ENCODE measurements around the gene ZNF19.
"Not testable (repeated sequence)": the region's sequence is repeated elsewhere in the genome, so short reads cannot be mapped to it uniquely, and the experiment has no call there.

ZNF19 gene

GRCh38 chr16:71489122-71489521 lies at the start of gene ZNF19:
TSS of gene ZNF19 (minus strand) at chr16:71489324. CDS start at chr16:71482114, 7,210 bp downstream.
- DNase-seq = no peak

- peak in 1 of 2 experiments; percentile 18 for DNase-seq
Measured at GRCh38 chr16:71537643-71538042, 48.5 kb upstream of the ZNF19 start.

- DNase-seq = no peak
Measured at GRCh38 chr16:71536752-71537499, 47.8 kb upstream of the ZNF19 start.

GRCh38 chr16:71532366-71532765 lies 43.2 kb upstream of the ZNF19 start:
- no peak for DNase-seq

DNA sequence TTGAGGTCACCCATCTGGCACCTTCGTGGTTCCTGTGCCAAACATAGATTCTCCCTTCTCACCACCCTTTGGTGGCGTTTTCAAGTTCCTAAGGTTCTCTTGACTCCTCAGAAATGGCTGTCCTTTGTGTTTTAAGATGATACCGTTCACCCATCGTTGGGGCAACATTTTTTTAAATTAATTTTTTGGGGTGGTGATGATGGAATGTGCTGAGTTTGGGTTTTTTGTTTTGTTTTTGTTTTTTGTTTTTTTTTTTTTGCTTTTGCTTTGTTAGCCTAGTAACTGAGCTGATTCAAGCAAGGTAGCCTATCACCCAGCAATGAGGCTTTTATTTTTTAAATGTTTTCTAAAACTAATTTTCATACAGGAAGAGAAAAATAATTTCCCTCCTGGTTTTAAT lies 39.7 kb upstream of the ZNF19 start:
- DNase-seq = no peak

DNA sequence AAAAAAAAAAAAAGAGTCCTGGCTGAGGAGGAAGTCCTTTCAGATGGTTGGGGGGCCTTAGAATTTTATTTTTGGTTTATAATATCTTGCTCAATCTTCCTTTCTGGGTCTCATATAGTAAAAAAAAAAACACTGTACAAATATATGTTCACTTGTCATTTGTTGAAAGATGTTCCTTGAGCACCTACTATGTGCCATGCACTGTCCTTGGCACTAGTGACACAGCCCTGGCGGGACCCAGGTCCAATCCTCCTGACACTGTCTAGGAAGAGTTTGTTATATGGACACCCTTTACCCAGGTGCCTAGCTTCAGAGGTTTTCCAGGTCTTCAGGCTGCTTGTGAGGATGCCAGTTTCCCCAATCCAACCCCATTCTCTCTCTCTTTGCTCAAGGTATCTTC lies 39.1 kb upstream of the ZNF19 start:
- DNase-seq = no peak

GRCh38 chr16:71526111-71526631 lies 37.0 kb upstream of the ZNF19 start, which contains the start of gene CHST4:
TSS of gene CHST4 (plus strand) at chr16:71526426. CDS start at chr16:71536678, 10,252 bp downstream.
- DNase-seq = no peak

GRCh38 chr16:71524566-71525553 lies 35.7 kb upstream of the ZNF19 start:
- no peak for DNase-seq

DNA sequence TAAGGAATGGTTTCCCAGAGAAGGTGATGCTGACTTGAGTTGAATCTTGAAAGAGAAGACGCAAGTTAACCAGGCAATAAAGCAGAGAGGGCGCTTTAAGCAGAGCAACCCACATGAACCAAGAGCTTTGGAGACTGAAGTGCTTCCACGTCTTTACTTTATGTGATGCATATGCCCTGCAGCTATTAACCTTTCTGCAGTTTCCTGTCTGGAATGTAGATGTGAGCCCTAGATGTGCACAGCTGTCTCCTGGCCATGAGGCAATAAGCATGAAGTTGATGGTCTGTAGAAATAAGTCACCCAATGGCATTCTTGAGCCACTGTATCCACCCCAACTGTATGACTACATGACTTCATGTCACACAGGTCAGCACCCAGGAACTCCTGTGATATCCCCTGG lies 31.4 kb upstream of the ZNF19 start:
- no peak for DNase-seq

DNA sequence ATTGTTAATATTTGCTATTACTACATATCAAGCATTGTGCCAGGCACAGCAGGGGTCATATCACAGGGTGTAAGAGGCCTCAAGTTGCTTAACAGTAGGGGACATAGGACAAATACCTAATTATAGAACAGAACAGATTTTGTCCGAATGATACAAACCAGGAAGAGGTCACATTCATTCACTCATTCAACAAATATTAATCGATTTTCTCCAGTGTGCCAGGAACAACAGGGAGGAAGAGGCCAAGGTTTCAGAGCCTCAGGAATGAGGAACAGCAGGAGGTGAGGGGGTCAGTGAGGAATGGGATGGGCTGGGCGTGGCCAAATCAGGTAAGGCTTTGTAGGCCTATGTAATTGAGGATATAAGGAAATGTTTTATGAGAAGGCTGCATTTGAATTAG lies 25.9 kb upstream of the ZNF19 start:
- no peak for DNase-seq

DNA sequence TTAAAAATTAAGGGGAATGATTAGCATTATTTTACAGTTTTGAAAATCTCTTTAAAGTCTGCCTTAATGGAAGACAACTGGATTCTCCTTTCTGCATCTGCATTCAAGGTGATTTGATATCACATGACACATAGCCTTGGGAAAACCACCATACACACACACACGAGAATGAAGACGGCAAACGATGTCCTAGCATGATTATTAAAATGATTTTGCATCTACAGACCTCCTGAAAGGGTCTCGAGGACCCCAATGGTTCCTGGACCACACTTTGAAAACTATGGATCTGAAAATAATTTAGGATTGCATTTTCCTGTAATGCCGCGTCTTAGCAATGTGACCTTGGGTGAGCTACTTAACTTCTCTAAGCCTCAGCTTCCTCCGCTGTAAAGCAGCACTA lies 25.4 kb upstream of the ZNF19 start:
- no peak for DNase-seq

DNA sequence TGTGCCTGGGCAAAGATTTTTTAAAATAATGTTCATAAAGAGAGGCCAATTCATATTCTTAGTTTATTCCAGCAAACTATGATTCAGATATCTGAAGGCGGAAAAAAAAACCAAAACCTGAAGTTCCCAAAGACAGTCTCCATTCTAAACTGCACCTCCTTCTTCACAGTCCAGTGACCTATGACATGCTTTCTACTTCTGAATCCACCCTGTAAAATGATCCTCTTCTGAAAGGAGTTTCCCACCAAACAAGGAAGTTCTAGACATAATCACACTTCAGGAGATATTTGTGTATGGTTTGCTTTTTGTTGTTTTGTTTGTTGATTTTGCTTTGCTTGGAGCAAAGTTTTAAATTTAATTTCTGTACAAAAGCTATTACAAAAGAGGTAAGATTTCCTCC lies 24.2 kb upstream of the ZNF19 start:
- no peak for DNase-seq

- DNase-seq = no peak
Measured at GRCh38 chr16:71507061-71507460, 17.9 kb upstream of the ZNF19 start.

DNA sequence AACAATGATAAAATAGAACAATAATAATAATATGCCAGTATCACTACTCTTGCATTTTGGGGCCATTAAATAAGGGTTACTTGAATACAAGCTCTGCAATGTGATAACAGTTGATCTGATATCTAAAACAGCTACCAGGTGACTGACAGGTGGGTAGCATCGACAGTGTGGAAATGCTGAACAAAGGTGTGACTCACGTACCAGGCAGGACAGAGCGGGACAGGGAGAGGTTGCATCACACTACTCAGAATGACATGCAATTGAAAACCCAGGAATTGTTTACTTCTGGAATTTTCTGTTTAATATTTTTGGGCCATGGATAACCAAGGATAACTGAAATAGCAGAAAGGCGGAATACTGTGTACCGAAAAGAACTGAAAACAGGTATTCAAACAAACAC lies 15.8 kb upstream of the ZNF19 start:
- DNase-seq = no peak

GRCh38 chr16:71504051-71504450 lies 14.9 kb upstream of the ZNF19 start:
- DNase-seq = not testable (repeated sequence)

DNA sequence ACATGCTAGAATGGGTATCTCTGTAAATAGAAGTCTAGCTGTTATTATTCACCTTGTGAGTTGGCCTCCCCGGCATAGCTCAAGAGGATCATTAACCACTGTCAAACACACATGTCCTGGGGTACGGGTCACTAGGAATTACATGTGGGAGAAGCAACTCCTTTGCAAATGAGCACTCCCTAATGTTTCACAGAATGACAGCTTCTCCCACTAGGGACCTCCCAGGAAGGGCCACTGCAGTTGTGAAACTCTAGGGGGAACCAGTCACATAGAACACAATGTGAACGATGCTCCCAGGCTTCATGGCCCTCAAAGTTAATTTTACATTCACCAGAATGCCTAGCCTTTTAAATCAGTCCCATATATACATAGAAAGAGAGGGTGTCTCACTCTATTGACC lies 12.4 kb upstream of the ZNF19 start:
- no peak for DNase-seq

DNA sequence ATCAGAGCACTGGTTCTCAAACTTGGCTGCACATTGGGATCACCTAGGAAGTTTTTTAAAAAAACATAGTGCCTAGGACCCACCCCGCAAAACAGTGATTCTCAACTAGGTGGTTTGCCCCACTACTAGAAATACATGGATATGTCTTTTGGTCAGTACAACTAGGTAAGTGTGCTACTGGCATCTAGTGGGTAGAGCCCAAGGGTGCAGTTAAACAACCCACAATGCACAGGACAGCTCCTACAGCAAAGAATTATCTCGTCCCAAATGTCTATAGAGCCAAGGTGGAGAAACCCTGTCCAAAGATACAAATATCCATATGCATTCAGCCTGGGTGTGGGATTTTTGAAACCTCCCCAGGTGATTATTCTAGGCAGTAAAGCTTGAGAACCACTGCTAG lies 11.8 kb upstream of the ZNF19 start:
- DNase-seq = no peak

DNA sequence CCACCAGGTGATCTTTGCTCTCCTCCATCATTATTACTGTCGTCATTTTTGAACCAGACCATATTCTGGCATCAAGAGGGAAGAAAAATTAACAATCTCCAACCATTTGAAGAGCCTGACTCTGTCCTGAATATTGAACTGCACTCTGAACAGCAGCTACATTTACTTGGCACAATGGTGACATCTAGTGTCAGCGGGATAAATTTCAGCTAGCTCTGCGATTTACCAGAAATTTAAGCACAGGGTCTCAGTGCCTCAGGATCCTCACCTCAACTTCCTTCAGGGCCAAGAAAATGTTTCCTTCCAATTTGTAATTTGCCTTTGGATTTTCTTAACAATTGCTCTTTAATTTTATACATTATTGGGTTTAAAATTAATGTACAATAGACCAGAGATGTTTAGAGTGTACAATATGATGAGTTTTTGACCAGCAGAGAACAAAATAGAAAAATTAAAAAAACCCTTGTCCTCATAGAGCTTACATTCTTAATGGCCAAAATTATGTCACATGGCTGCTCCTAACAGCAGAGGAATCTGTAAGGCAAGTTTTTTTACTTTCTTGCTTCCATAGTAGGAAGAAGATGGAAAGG lies 10.7 kb upstream of the ZNF19 start:
- peak; percentile 23 to 25 for DNase-seq

DNA sequence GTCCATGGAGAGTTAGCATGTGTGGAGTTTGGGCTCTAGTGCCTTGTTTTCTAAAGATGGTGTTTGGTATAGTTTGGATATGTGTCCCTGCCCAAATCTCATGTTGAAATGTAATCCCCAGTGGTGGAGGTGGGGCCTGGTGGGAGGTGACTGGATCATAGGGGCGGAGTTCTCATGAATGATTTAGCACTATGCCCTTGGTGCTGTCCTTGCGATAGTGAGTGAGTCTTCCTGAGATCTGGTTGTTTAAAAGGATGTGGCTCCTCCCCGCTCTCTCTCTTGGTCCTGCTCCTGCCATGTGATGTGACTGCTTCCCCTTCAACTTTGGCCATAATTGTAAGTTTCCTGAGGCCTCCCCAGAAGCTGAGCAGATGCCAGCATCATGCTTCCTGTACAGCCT lies 8.9 kb upstream of the ZNF19 start:
- DNase-seq = no peak

GRCh38 chr16:71493213-71493612 lies 4.1 kb upstream of the ZNF19 start:
- no peak for DNase-seq

GRCh38 chr16:71492786-71493185 lies 3.7 kb upstream of the ZNF19 start:
- no peak for DNase-seq

DNA sequence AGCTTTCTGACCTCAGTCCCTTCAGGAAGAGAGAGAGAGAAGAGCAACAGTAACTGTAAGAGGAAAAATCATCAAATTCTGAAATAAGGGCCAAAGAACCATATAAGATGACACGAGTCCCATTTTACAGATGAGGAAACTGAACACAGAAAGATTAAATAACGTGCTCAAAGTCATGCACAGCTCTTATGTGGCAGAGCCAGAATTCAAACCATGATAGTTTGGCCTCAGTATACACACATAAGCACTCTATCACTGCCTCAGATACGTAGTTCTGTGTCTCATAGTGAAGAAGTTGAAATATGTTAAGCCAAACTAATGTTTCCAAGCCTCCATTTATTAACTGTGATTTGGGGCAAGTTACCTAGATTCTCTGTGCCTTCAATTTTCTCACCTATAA lies 1.9 kb upstream of the ZNF19 start:
- no peak for DNase-seq

DNA sequence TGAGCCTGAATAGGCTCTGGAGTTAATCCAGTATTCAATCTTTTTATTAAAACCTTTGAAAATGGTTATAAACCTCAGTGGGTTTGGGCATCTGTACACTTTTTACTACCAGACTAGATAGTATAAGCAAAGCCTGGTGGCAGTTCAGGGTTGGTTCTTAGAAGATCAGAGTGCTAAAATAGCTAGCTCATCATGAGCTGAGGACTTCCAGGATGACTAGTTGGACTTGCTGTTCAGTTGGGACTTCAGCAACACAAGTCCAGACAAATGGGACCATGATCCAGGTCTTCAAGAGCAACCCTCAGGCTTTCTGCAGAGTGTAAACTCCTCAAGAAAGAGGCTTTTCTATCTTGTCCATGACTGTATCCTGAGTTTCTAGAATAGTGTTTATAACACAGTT lies 1.2 kb upstream of the ZNF19 start:
- DNase-seq = no peak

All from activated CD4-positive, alpha-beta T cell treated with anti-CD3 and anti-CD28 coated beads, Interleukin-2, amount 50 U/mL, for 4 hours (primary cell).